ENCODE data around the gene TMED4.

DNA sequence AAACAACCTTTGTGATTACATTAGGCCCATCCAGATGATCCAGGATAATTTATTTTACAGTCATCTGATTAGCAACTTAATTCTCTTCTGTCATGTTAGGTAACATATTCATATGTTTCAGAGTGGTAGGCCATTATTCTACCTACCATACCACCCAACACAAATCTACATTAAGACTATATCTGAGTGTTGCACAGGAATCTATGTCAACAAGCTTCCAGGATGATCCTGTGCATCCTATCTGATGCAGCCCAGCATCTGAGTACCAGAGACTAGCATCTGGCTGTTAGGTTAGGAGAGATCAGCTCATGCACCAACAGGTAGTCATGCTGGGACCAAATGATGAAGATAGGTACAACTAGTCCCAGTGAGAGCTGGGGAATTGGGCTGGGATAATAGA lies 7.0 kb downstream of the TMED4 start:
- no peak for TF ChIP-seq POLR2AphosphoS5 (IDR thresholded peaks at IDR 0.05; ENCODE audit: borderline replicate concordance, low read depth, low read length)
- TF ChIP-seq EZH2 (IDR thresholded peaks at IDR 0.05), result no peak
- TF ChIP-seq FOXP2 (optimal IDR thresholded peaks at IDR 0.05; ENCODE audit: control extremely low read depth, extremely low read length, insufficient read depth), result no peak
